C4-2B (cell line): ENCODE measurements around the gene TMX1.

ENCODE experiments used
- ZFX ChIP-seq: fragments of 450-650 bp; IDR thresholded peaks from 2 replicates; pipeline ENCODE4 v1.6.1; 2017
- TF ChIP-seq, protein P1 (sequence below): fragments of 450-650 bp; conservative IDR thresholded peaks from 2 replicates; pipeline ENCODE4 v1.5.1; 2017; ENCODE audit warnings: mild to moderate bottlenecking

DNA sequence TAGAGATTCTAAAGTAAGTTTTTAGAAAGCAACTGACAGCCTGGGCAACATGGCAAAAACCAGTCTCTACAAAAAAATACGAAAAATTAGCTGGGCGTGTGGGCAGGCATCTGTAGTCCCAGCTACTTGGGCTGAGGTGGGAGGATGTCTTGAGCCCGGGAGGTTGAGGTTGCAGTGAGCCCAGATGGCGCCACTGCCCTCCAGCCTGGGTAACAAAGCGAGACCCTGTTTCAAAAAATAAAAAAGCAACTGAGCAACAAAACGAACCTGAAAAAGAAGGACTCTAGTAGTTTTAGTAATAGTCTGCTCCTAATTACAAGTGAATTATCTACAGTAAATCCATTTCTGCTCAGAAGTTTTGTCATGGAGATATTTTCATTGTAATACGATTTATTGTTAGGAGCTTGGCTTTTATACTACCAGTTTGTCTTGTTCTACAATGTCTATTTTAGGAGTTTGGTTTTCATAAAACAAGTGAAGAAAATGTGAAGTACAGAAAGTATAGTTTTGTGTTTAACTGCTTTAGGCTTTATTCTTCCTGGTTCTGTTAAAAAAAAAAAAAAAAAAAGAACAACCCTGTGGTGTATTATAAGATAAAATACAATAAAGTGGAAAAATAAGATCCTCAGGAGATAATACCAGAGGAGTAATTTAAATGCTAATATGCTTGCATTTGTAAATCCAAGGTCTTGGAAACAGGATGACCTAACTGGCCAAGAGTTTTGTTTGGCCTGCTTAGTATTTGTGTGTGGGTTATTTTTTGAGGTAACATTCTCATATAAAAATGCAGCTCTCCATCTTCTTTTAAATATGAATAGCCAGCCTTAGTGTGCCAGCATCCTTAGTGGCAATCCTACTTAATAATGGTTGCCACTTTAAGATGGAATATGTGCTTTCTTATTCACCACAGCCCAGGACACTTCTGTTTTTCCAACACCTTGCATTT, 2.8 kb downstream of the TMX1 start:
- TF ChIP-seq, protein P1, sequence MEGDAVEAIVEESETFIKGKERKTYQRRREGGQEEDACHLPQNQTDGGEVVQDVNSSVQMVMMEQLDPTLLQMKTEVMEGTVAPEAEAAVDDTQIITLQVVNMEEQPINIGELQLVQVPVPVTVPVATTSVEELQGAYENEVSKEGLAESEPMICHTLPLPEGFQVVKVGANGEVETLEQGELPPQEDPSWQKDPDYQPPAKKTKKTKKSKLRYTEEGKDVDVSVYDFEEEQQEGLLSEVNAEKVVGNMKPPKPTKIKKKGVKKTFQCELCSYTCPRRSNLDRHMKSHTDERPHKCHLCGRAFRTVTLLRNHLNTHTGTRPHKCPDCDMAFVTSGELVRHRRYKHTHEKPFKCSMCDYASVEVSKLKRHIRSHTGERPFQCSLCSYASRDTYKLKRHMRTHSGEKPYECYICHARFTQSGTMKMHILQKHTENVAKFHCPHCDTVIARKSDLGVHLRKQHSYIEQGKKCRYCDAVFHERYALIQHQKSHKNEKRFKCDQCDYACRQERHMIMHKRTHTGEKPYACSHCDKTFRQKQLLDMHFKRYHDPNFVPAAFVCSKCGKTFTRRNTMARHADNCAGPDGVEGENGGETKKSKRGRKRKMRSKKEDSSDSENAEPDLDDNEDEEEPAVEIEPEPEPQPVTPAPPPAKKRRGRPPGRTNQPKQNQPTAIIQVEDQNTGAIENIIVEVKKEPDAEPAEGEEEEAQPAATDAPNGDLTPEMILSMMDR, result no peak
- no peak for TF ChIP-seq ZFX
